HEK293 (cell line): ENCODE data around the gene SLC25A47.

ENCODE experiments used
- ZNF654 ChIP-seq: fragments of 450-650 bp; formaldehyde crosslinking; IDR thresholded peaks from 2 replicates; pipeline ENCODE4 v1.5.1; 2016; ENCODE audit warnings: low read depth, missing biosample characterization, missing genetic modification characterization
- ZNF768 ChIP-seq: fragments of 450-650 bp; formaldehyde crosslinking; IDR thresholded peaks from 2 replicates; pipeline ENCODE4 v1.5.1; 2018; ENCODE audit warnings: missing biosample characterization, mild to moderate bottlenecking, missing genetic modification characterization
- TF ChIP-seq, protein P1 (sequence below): fragments of 450-650 bp; formaldehyde crosslinking; IDR thresholded peaks from 2 replicates; pipeline ENCODE4 v1.5.1; 2016; ENCODE audit warnings: missing biosample characterization, missing genetic modification characterization
- TF ChIP-seq, protein P2 (sequence below): fragments of 450-650 bp; formaldehyde crosslinking; IDR thresholded peaks from 2 replicates; pipeline ENCODE4 v1.5.1; 2016; ENCODE audit warnings: missing biosample characterization, missing genetic modification characterization
- TF ChIP-seq, protein P3 (sequence below): fragments of 450-650 bp; formaldehyde crosslinking; IDR thresholded peaks from 2 replicates; pipeline ENCODE4 v1.5.1; 2016; ENCODE audit warnings: missing biosample characterization, missing genetic modification characterization
- TF ChIP-seq, protein P4 (sequence below): fragments of 450-650 bp; formaldehyde crosslinking; IDR thresholded peaks from 2 replicates; pipeline ENCODE4 v1.5.1; 2016; ENCODE audit warnings: missing biosample characterization, missing genetic modification characterization

DNA sequence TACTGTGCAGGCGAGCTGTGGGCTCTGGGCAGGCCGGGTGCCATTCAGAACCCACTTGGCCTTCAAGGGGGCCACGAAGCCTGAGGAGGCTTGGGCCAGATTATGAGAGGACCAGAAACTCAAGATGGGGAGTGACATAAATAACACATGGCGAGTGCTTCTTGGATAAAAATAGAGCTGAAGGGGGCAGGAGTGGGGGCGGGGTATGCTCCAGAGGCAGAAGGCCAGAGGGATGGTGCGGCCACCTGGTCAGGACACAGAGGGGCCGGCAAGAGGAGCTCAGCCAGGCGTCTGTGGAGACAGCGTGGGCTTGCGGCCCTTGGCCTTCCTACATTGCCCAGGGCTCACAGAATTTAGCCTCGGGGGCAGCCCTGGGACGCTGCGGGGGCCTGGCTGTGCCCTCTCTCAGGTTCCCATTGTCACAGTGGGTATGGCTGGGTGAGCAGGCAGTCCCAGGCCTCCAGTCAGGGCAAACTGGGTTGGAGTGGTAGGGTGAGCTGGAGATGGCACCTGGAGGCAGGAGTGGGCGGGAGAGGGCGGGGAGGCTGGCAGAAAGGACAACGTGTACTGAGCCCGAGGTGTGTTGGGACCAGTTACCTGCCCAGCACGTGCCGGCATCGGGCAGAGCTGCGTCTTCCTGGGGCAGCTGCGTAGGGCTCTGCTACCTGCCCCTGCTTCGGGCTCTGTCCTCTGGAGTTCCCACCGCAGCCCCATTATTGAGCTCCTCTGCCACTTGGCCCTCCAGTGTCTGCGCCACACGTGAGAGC lies 9.5 kb upstream of the SLC25A47 start:
- TF ChIP-seq ZNF654 (tag by site-specific recombination) = no peak
- no peak for TF ChIP-seq ZNF768 (tag by site-specific recombination)
- TF ChIP-seq, protein P1, sequence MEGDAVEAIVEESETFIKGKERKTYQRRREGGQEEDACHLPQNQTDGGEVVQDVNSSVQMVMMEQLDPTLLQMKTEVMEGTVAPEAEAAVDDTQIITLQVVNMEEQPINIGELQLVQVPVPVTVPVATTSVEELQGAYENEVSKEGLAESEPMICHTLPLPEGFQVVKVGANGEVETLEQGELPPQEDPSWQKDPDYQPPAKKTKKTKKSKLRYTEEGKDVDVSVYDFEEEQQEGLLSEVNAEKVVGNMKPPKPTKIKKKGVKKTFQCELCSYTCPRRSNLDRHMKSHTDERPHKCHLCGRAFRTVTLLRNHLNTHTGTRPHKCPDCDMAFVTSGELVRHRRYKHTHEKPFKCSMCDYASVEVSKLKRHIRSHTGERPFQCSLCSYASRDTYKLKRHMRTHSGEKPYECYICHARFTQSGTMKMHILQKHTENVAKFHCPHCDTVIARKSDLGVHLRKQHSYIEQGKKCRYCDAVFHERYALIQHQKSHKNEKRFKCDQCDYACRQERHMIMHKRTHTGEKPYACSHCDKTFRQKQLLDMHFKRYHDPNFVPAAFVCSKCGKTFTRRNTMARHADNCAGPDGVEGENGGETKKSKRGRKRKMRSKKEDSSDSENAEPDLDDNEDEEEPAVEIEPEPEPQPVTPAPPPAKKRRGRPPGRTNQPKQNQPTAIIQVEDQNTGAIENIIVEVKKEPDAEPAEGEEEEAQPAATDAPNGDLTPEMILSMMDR (tag by site-specific recombination) = no peak
- TF ChIP-seq, protein P2, sequence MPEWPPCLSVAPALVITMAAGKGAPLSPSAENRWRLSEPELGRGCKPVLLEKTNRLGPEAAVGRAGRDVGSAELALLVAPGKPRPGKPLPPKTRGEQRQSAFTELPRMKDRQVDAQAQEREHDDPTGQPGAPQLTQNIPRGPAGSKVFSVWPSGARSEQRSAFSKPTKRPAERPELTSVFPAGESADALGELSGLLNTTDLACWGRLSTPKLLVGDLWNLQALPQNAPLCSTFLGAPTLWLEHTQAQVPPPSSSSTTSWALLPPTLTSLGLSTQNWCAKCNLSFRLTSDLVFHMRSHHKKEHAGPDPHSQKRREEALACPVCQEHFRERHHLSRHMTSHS = no peak
- TF ChIP-seq, protein P3, sequence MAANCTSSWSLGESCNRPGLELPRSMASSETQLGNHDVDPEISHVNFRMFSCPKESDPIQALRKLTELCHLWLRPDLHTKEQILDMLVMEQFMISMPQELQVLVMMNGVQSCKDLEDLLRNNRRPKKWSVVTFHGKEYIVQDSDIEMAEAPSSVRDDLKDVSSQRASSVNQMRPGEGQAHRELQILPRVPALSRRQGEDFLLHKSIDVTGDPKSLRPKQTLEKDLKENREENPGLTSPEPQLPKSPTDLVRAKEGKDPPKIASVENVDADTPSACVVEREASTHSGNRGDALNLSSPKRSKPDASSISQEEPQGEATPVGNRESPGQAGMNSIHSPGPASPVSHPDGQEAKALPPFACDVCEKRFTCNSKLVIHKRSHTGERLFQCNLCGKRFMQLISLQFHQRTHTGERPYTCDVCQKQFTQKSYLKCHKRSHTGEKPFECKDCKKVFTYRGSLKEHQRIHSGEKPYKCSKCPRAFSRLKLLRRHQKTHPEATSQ (tag by site-specific recombination) = no peak
- TF ChIP-seq, protein P4, sequence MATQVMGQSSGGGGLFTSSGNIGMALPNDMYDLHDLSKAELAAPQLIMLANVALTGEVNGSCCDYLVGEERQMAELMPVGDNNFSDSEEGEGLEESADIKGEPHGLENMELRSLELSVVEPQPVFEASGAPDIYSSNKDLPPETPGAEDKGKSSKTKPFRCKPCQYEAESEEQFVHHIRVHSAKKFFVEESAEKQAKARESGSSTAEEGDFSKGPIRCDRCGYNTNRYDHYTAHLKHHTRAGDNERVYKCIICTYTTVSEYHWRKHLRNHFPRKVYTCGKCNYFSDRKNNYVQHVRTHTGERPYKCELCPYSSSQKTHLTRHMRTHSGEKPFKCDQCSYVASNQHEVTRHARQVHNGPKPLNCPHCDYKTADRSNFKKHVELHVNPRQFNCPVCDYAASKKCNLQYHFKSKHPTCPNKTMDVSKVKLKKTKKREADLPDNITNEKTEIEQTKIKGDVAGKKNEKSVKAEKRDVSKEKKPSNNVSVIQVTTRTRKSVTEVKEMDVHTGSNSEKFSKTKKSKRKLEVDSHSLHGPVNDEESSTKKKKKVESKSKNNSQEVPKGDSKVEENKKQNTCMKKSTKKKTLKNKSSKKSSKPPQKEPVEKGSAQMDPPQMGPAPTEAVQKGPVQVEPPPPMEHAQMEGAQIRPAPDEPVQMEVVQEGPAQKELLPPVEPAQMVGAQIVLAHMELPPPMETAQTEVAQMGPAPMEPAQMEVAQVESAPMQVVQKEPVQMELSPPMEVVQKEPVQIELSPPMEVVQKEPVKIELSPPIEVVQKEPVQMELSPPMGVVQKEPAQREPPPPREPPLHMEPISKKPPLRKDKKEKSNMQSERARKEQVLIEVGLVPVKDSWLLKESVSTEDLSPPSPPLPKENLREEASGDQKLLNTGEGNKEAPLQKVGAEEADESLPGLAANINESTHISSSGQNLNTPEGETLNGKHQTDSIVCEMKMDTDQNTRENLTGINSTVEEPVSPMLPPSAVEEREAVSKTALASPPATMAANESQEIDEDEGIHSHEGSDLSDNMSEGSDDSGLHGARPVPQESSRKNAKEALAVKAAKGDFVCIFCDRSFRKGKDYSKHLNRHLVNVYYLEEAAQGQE (tag by site-specific recombination) = no peak
